Cardiac muscle cell (in vitro differentiated cells and primary cell): ENCODE data around the gene RCC1. TPM values are rescaled to one million over a fixed set of nuclear protein-coding genes. Genes with fewer than 3 reads are reported as not detected.
"Not testable (repeated sequence)": the region's sequence is repeated elsewhere in the genome, so short reads cannot be mapped to it uniquely, and the experiment has no call there.

Experiments used
- DNase-seq, 2 donors: peaks; one replicate each; pipeline versions ENCODE4 v3.0.0 to v3.0.0-alpha.2; 2010 to 2017; ENCODE audit warnings: low read depth in 1 of 2, low spot score in 1 of 2
- H3K27ac ChIP-seq: fragments of 200-600 bp; sonication (generic); 2 replicates; pipeline ENCODE4 v1.5.1; 2016
- H3K27me3 ChIP-seq: fragments of 200-600 bp; sonication (generic); 2 replicates; pipeline ENCODE4 v1.6.0; 2016; ENCODE audit warnings: control low read depth
- H3K36me3 ChIP-seq: fragments of 200-600 bp; sonication (generic); 2 replicates; pipeline ENCODE4 v1.5.1; 2016; ENCODE audit warnings: control low read depth
- H3K4me1 ChIP-seq: fragments of 200-600 bp; sonication (generic); 2 replicates; pipeline ENCODE4 v1.8.1; 2017; ENCODE audit warnings: low read depth, mild to moderate bottlenecking, mixed run types
- H3K4me3 ChIP-seq: fragments of 200-600 bp; sonication (generic); 2 replicates; pipeline ENCODE4 v1.5.1; 2016; ENCODE audit warnings: mild to moderate bottlenecking
- H3K9me3 ChIP-seq: fragments of 200-600 bp; sonication (generic); 2 replicates; pipeline ENCODE4 v1.5.1; 2017; ENCODE audit warnings: low read depth, mild to moderate bottlenecking, control low read depth
- CTCF ChIP-seq: IDR thresholded peaks from 2 replicates; pipeline ENCODE4 v1.5.1; 2012; ENCODE audit warnings: low read depth, mild to moderate bottlenecking, low read length
- polyA plus RNA-seq: library from polyadenylated mRNA; unstranded; fragments of >200 nt; fragmentation: Nextera tagmentation; extraction: Ambion mirVana; gene quantifications from 2 replicates; pipeline ENCODE4 v1.2.1, GENCODE V29; 2016
- total RNA-seq: library from RNA; depleted of rRNA; stranded (reverse); fragments of >200 nt; gene quantifications from 2 replicates; pipeline ENCODE4 v1.2.3, GENCODE V29; 2016

The RCC1 gene
- total and polyA plus RNA-seq, 2 experiments from 2014 or later, result 14.6 to 24.7 TPM

- Histone ChIP-seq H3K27me3 (peaks cover 4% of the 10 kb centered on the region), H3K4me3 (no peak overlapping the region), H3K9me3 (no peaks in the 10 kb centered on the region), H3K27ac (peak overlapping the region; percentile 8), H3K36me3 (peaks cover 33% of the 10 kb centered on the region), H3K4me1 (peaks cover 5% of the 10 kb centered on the region)
- DNase-seq, result no peak
- no peak for TF ChIP-seq CTCF
Observed at GRCh38 chr1:28578696-28579218, 72.9 kb downstream of the RCC1 start.

DNA sequence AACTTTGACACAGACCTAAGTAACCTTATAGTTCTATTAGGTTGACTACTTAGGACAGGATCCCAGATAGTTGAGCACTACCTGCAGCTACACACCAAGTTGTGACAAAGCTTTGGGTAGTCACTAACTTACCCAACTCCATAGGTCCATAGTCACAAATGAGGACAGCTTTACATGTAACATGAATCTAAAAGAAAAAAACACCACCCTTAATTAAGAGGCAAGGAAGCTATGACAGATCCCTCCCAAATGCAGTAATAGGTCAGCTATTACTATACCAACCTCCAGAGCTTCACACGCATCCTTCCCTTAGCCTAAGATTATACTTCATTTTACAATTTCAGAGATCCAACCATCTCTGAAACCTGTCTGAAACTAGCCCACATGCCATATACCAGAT lies 73.6 kb downstream of the RCC1 start:
- TF ChIP-seq CTCF, result no peak
- Histone ChIP-seq H3K4me3 (no peak overlapping the region), H3K4me1 (peaks cover 5% of the 10 kb centered on the region), H3K27ac (no peak overlapping the region), H3K27me3 (peaks cover 4% of the 10 kb centered on the region), H3K9me3 (no peaks in the 10 kb centered on the region), H3K36me3 (peaks cover 33% of the 10 kb centered on the region)
- DNase-seq, result no peak

DNA sequence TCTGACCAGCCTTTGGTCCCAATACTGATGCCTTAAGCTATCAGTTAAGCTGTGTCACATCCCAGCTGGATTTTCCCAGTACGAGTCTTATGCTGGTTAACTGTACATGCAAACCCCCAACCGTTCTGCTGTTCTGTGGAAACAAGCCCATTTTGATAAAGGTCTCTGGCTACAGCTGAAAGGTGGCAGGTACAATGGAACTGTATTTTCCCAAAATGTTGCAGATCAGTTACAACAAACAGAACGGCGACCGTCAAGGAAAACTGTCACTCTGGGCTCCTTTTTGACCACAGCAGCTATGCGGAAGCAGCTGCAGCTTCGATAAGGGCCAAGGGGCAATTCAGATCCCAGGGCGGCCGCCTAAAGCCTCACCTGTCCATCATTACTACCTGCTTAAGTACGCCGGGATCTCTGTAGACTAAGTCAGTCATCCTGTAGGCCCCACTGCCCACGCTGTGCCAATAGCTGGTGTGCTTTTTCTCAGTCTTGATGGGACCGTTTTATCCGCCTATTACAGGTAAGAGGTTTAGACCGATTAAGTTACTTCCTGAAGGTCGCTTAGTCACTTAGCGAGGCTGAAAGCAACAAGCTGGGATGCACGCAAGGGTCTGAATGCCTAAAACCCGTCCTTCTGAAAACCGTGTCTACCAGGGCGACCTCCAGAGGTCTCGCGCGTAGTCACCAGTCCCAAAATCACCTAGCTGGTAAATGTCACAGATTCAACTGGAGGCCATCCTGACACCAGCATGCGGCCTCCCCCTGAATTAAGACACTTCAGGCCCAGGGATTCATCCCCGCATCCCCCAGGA lies 75.1 kb downstream of the RCC1 start:
- Histone ChIP-seq H3K4me1 (peaks cover 5% of the 10 kb centered on the region), H3K27me3 (peaks cover 4% of the 10 kb centered on the region), H3K36me3 (peaks cover 28% of the 10 kb centered on the region), H3K4me3 (peak overlapping the region; percentile 54), H3K9me3 (no peaks in the 10 kb centered on the region), H3K27ac (peak overlapping the region; percentile 59)
- peak; percentile 38 to 58 for DNase-seq
- peak; percentile 11 for TF ChIP-seq CTCF

DNA sequence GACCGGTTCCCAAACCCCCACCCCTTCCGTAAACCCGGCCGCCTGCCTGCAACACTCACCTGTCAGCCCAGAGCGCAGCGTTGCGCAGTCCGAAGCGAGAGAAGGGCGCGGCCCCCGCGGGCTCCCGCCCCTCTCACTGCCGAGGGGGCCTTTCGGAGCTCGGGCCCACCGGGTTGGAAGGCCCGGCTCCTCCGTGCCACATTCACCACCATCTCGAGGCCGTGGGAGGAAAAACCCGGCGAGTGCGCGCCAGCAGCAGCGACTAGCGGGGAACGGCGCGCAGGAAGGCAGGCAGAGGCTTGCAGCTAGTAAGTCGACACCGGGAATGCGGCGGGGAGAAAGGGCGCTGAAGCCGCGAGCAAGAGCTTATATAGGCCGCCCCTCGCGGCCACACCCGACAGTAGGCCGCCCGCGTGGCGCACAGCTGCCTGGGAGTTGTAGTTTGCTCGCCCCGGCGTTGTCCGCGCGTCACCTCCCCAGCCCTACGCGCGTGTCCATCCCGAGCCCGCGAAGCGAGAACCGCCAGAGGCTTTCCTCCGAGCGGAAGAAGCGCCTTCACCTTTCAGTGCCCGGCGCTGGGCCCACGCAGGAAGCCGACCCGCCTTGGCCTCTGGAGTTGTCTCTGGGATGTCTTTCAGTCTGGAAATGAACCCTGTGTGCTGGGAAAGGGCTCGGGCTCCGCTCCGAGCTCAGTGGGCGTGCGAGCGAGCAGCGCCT lies 75.8 kb downstream of the RCC1 start:
- Histone ChIP-seq H3K4me3 (peak overlapping the region; percentile 54), H3K27ac (peak overlapping the region; percentile 59), H3K4me1 (peaks cover 5% of the 10 kb centered on the region), H3K36me3 (peaks cover 26% of the 10 kb centered on the region), H3K27me3 (peaks cover 4% of the 10 kb centered on the region), H3K9me3 (no peaks in the 10 kb centered on the region)
- TF ChIP-seq CTCF, result no peak
- peak; percentile 95 to 98 for DNase-seq

- peak; percentile 22 to 58 for DNase-seq
- no peak for TF ChIP-seq CTCF
Observed at GRCh38 chr1:28582248-28582615, 76.4 kb downstream of the RCC1 start.

GRCh38 chr1:28586585-28587391 lies 80.9 kb downstream of the RCC1 start:
- not testable (repeated sequence) for H3K4me3 ChIP-seq, H3K9me3 ChIP-seq, H3K27me3 ChIP-seq, H3K36me3 ChIP-seq, DNase-seq, H3K27ac ChIP-seq, H3K4me1 ChIP-seq

More at GRCh38 chr1:28582248-28582615, 76.4 kb downstream of the RCC1 start:
- Histone ChIP-seq H3K36me3 (peaks cover 25% of the 10 kb centered on the region), H3K27me3 (peaks cover 4% of the 10 kb centered on the region), H3K9me3 (no peaks in the 10 kb centered on the region), H3K4me1 (peaks cover 5% of the 10 kb centered on the region), H3K4me3 (peak overlapping the region; percentile 54), H3K27ac (peak overlapping the region; percentile 24)
